IMR-90 (cell line): ENCODE results near the gene HCRTR1.

Experiments
- CEBPB ChIP-seq: IDR thresholded peaks from 2 replicates; pipeline ENCODE4 v1.6.1; 2012; ENCODE audit warnings: low read depth, low read length, improper control_type of control experiment
- CTCF ChIP-seq: conservative IDR thresholded peaks from 2 replicates; pipeline ENCODE4 v1.5.1; 2012; ENCODE audit warnings: mild to moderate bottlenecking, low read depth, low read length, improper control_type of control experiment
- MAFK ChIP-seq: IDR thresholded peaks from 2 replicates; pipeline ENCODE4 v1.6.1; 2012; ENCODE audit warnings: low read depth, low read length, improper control_type of control experiment
- MAZ ChIP-seq: IDR thresholded peaks from 2 replicates; pipeline ENCODE4 v1.6.1; 2012; ENCODE audit warnings: low read depth, mild to moderate bottlenecking, low read length, improper control_type of control experiment, moderate library complexity, borderline replicate concordance
- POLR2A ChIP-seq: IDR thresholded peaks from 2 replicates; pipeline ENCODE4 v1.6.1; 2012; ENCODE audit warnings: mild to moderate bottlenecking, low read depth, low read length
- RAD21 ChIP-seq: IDR thresholded peaks from 2 replicates; pipeline ENCODE4 v1.6.1; 2012; ENCODE audit warnings: low read length, improper control_type of control experiment
- RCOR1 ChIP-seq: IDR thresholded peaks from 2 replicates; pipeline ENCODE4 v1.6.1; 2012; ENCODE audit warnings: mild to moderate bottlenecking, low read length, improper control_type of control experiment; ENCODE audit not compliant: insufficient replicate concordance
- SMC3 ChIP-seq: fragments of 150-350 bp; IDR thresholded peaks from 2 replicates; pipeline ENCODE4 v1.6.1; 2016; ENCODE audit warnings: low read depth, mild to moderate bottlenecking, antibody characterized with exemption, low read length, moderate library complexity
- TF ChIP-seq, protein P1 (sequence below): fragments of 150-350 bp; IDR thresholded peaks from 2 replicates; pipeline ENCODE4 v1.6.1; 2017; ENCODE audit warnings: mild to moderate bottlenecking, antibody characterized with exemption, low read length, low read depth

DNA sequence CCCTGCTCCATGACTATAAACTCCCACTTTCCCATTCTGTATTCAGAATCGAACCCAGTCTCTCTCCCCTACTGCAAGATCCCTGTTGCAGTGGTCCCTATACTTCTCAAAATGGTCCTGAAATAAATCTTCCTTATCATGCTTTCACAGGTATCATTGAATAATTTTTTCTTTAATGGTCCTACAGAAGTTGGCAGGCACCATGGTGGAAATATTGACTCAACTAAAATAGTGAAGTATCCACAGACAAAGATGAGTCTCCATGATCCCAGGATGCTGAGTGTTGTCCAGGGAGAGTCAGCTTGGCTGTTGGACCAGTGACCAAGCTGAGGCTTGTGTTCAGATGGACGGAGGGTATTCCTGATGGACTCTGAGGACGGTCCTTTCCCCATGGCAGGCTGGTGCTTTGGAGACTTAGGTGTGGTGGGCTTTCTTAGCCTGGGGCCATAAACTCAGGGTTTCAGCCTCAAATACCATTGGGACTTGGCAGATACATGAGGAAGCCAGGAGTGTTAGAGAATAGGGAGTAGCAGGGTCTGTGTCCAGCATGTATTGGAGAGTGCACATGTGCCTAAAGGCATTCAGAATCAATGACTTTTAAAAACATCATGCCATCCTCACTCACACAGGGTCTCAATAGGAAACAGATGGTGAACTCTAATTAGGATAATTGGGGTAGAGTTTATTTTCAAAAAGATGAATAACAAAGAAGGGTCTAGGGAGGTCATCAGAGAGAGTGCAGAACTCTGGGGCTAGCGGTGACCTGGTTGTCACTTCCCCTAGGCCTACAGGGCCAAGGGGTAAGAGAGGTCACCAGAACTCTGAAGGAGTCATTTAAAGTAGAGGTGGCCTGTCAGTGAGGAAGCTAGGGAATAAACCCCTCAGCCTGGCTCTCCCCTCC lies 21.4 kb upstream of the HCRTR1 start:
- TF ChIP-seq CTCF (no peak), RAD21 (no peak), MAFK (no peak), POLR2A (no peak), SMC3 (no peak), MAZ (no peak), CEBPB (no peak), RCOR1 (no peak)
- TF ChIP-seq, protein P1, sequence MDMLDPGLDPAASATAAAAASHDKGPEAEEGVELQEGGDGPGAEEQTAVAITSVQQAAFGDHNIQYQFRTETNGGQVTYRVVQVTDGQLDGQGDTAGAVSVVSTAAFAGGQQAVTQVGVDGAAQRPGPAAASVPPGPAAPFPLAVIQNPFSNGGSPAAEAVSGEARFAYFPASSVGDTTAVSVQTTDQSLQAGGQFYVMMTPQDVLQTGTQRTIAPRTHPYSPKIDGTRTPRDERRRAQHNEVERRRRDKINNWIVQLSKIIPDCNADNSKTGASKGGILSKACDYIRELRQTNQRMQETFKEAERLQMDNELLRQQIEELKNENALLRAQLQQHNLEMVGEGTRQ = no peak
